GM12878 (cell line): ENCODE results near the gene ZNF583. TPM values are rescaled to one million over a fixed set of nuclear protein-coding genes. Genes with fewer than 3 reads are reported as not detected.

ENCODE experiments used
- ATAC-seq: fragments of 200-7000 bp; cut with Tn5 transposase; 3 replicates; pipeline ENCODE4 v1.9.1; 2020; ENCODE audit warnings: mild to moderate bottlenecking, moderate library complexity
- BruUV-seq: library from RNA; stranded (reverse); fragments of 400-500 nt; replicated peaks from 2 replicates; lab custom pipeline; 2021; lab: Mats Ljungman, UMichigan
- CTCF ChIA-PET: fragments of 300-600 bp; sonication (Branson Sonifier 250); formaldehyde crosslinking; extraction: SDS; loops from one replicate; lab custom pipeline; 2021; ENCODE audit warnings: inconsistent platforms; lab: Yijun Ruan, JAX
- POLR2A ChIA-PET: fragments of 350-600 bp; formaldehyde crosslinking; extraction: SDS; loops from one replicate; lab custom pipeline; 2021; ENCODE audit warnings: inconsistent platforms; lab: Charles Lee
- RAD21 ChIA-PET: fragments of 300-600 bp; sonication (Branson Sonifier 250); formaldehyde crosslinking; loops from one replicate; lab custom pipeline; 2023; ENCODE audit warnings: antibody characterized with exemption; ENCODE audit not compliant: unreplicated experiment; lab: Charles Lee
- SMC1A ChIA-PET: fragments of 300-600 bp; sonication (Branson Sonifier 250); formaldehyde crosslinking; loops from one replicate; lab custom pipeline; 2023; ENCODE audit not compliant: unreplicated experiment, uncharacterized antibody; lab: Charles Lee
- DNase-seq: peaks from one replicate; pipeline ENCODE4 v3.0.0-alpha.2; 2011; ENCODE audit warnings: low read depth, low spot score
- FAIRE-seq: peaks from 3 replicates; lab custom pipeline; 2011; peaks lifted over from hg19 to GRCh38; lab: Jason Lieb, UNC
- H2AFZ ChIP-seq: 2 replicates; pipeline ENCODE4 v1.6.0; 2011; ENCODE audit warnings: low read depth, low read length, control low read depth; ENCODE audit not compliant: control insufficient read depth
- H3K27ac ChIP-seq: 2 replicates; pipeline ENCODE4 v1.5.1; 2011; ENCODE audit warnings: control low read depth; ENCODE audit not compliant: control insufficient read depth, insufficient read depth
- H3K27me3 ChIP-seq, 2 experiments: replicated peaks in 1 of 2; 2 replicates each; pipeline versions ENCODE4 v1.6.0 to v1.6.1; 2011; ENCODE audit warnings: low read length in 1 of 2; ENCODE audit not compliant: control insufficient read depth in 2 of 2, insufficient read depth in 2 of 2
- H3K36me3 ChIP-seq, 2 experiments: 2 replicates each; pipeline ENCODE4 v1.5.1; 2011; ENCODE audit warnings: low read length in 1 of 2; ENCODE audit not compliant: control insufficient read depth in 2 of 2, insufficient read depth in 2 of 2
- H3K4me1 ChIP-seq: 2 replicates; pipeline ENCODE4 v1.6.1; 2011; ENCODE audit warnings: mild to moderate bottlenecking, low read length, moderate library complexity, mixed read lengths; ENCODE audit not compliant: control insufficient read depth, insufficient read depth
- H3K4me2 ChIP-seq: 2 replicates; pipeline ENCODE4 v1.6.0; 2011; ENCODE audit warnings: control low read depth; ENCODE audit not compliant: control insufficient read depth, insufficient read depth
- H3K4me3 ChIP-seq: fragments of 200-600 bp; sonication (generic); 2 replicates; pipeline ENCODE4 v1.5.1; 2016
- H3K79me2 ChIP-seq: 2 replicates; pipeline ENCODE4 v1.6.0; 2011; ENCODE audit warnings: low read length; ENCODE audit not compliant: control insufficient read depth, insufficient read depth
- H3K9ac ChIP-seq: 2 replicates; pipeline ENCODE4 v1.8.0; 2011; ENCODE audit warnings: low read length, control low read depth, mixed read lengths; ENCODE audit not compliant: control insufficient read depth, insufficient read depth
- H3K9me3 ChIP-seq: replicated peaks from 3 replicates; pipeline ENCODE4 v1.5.1; 2011; ENCODE audit warnings: mild to moderate bottlenecking, low read length; ENCODE audit not compliant: control insufficient read depth, insufficient read depth
- H4K20me1 ChIP-seq: 2 replicates; pipeline ENCODE4 v1.6.0; 2011; ENCODE audit not compliant: control insufficient read depth, insufficient read depth
- EZH2 ChIP-seq: IDR thresholded peaks from 2 replicates; pipeline ENCODE4 v1.6.1; 2012; ENCODE audit warnings: low read depth, mild to moderate bottlenecking, control low read depth, inconsistent platforms, low read length, borderline replicate concordance; ENCODE audit not compliant: control insufficient read depth
- PKNOX1 ChIP-seq: fragments of 450-650 bp; IDR thresholded peaks from 2 replicates; pipeline ENCODE4 v1.6.1; 2016; ENCODE audit warnings: mild to moderate bottlenecking
- RAD51 ChIP-seq: fragments of 450-650 bp; IDR thresholded peaks from 2 replicates; pipeline ENCODE4 v1.6.1; 2016; ENCODE audit warnings: moderate library complexity, mild to moderate bottlenecking, inconsistent platforms
- SP1 ChIP-seq: IDR thresholded peaks from one replicate; pipeline ENCODE4 v1.6.1; 2011; ENCODE audit warnings: low read depth, low read length
- SPI1 ChIP-seq: IDR thresholded peaks from 2 replicates; pipeline ENCODE4 v1.6.1; 2011; ENCODE audit warnings: low read depth, mild to moderate bottlenecking, low read length, moderate library complexity, borderline replicate concordance; ENCODE audit not compliant: insufficient read depth
- TBL1XR1 ChIP-seq: IDR thresholded peaks from 2 replicates; pipeline ENCODE4 v1.6.1; 2012; ENCODE audit warnings: low read depth, low read length, improper control_type of control experiment
- WGBS: methylation state at CpG from one replicate; pipeline ENCODE4 v1.1.6; 2016; ENCODE audit warnings: low lambda C conversion rate; ENCODE audit not compliant: insufficient replicate concordance, insufficient coverage; ENCODE audit errors: missing lambda C conversion rate; 5-methylcytosine and 5-hydroxymethylcytosine counted together
- in situ Hi-C: fragments of 300-500 bp; cut with MboI; formaldehyde crosslinking; loops from 9 replicates; pipeline ENCODE4 v1.14.3; 2018; ENCODE audit warnings: mixed read lengths
- intact Hi-C: fragments of 100-400 bp; cut with micrococcal nuclease; formaldehyde crosslinking; loops from one replicate; pipeline ENCODE4 v1.14.2; 2022; ENCODE audit not compliant: unreplicated experiment
- polyA plus RNA-seq, 11 experiments: library from polyadenylated mRNA; depleted of rRNA in 4 of 11; unstranded in 6 of 11; stranded (reverse) in 5 of 11; fragments of >200 nt; fragmentation: Nextera tagmentation in 4 of 11; fragmentation: Illumina TruSeq in 1 of 11; extraction: Ambion mirVana in 4 of 11; extraction: Trizol in 1 of 11; gene quantifications; 1 replicate in 1 of 11; 2 replicates in 10 of 11; pipeline versions ENCODE4 v1.2.1 to v1.2.3, GENCODE V29; 2011 to 2016; ENCODE audit warnings: inconsistent platforms in 2 of 11, missing spikeins in 2 of 11, low read depth in 1 of 11
- total RNA-seq, 4 experiments: library from RNA; depleted of rRNA in 3 of 4; stranded (reverse); fragments of >200 nt in 3 of 4; fragmentation: Illumina TruSeq in 1 of 4; extraction: Trizol in 1 of 4; gene quantifications; 2 replicates each; pipeline versions ENCODE4 v1.2.1 to v1.2.3, GENCODE V29; 2013 to 2021

Gene ZNF583
- total and polyA plus RNA-seq, 10 of the 15 experiments (the other 5 are each of a cell fraction or from before 2014, with no cell fraction given) = 0.40 to 3.1 (median 1.4) TPM

GRCh38 chr19:56377105-56377924, 26.8 kb upstream of the ZNF583 start:
- ChIA-PET CTCF (interaction anchor here (1.1 kb wide), 1 partner anchor 11 kb away, joined by 4 read pairs; no protein-coding TSS in a partner anchor), POLR2A (no interaction called here), RAD21 (no interaction called here), SMC1A (no interaction called here)
- in situ Hi-C loops (no loop called here), intact Hi-C loops (no loop called here)
- Histone ChIP-seq H3K27me3 (no peaks in the 10 kb centered on the region), H3K36me3 (no peaks in the 10 kb centered on the region; a peak in 1 of 4 replicates), H4K20me1 (no peaks in the 10 kb centered on the region), H3K4me2 (no peak overlapping the region), H2AFZ (no peak overlapping the region), H3K79me2 (no peaks in the 10 kb centered on the region), H3K9me3 (peaks cover 12% of the 10 kb centered on the region; the same call in 1 of the 3 replicates), H3K4me1 (no peaks in the 10 kb centered on the region), H3K4me3 (no peak overlapping the region), H3K9ac (no peak overlapping the region), H3K27ac (no peak overlapping the region)
- DNase-seq (no peak), FAIRE-seq (no peak), ATAC-seq (no peak)
- TF ChIP-seq SP1 = no peak
- no peak for TF ChIP-seq RAD51
- no peak for TF ChIP-seq TBL1XR1
- no peak for TF ChIP-seq EZH2
- TF ChIP-seq PKNOX1 = no peak
- no peak for TF ChIP-seq SPI1
- no TSS peak for BruUV-seq
- 69% methylated on average over 11 of the region's 11 CpGs for WGBS
